ENCODE measurements around the gene CNTN4. TPM values are rescaled to one million over a fixed set of nuclear protein-coding genes. Genes with fewer than 3 reads are reported as not detected.
A peak's percentile ranks its signal among the peaks of the same experiment; 100 is the strongest.

Gene CNTN4
- total RNA-seq, 3 donors from 2014 or later (not counting 1 experiment from before 2014, with no cell fraction given): not detected

- H3K4me3 ChIP-seq (ENCODE audit: low read length): no peak overlapping the region
- Mint-ChIP-seq H3K4me3 (no peak overlapping the region), H3K27me3 (ENCODE audit: low read depth in 2 of 2) (peaks cover 0 to 4% of the 10 kb centered on the region in 2 donors), H3K9me3 (no peaks in the 10 kb centered on the region), H3K27ac (peak overlapping the region in 1 of 2 donors; percentile 31), H3K36me3 (no peaks in the 10 kb centered on the region), H3K4me1 (no peaks in the 10 kb centered on the region)
- H3K9me3 ChIP-seq (ENCODE audit: control insufficient read depth, insufficient read depth, low read length): no peaks in the 10 kb centered on the region
- no peaks in the 10 kb centered on the region for H3K36me3 ChIP-seq (ENCODE audit: control insufficient read depth, insufficient read depth, low read length)
- ATAC-seq: no peak
- H3K4me1 ChIP-seq (ENCODE audit: control insufficient read depth, insufficient read depth, low read length): no peaks in the 10 kb centered on the region
- no peak for TF ChIP-seq CTCF (IDR thresholded peaks at IDR 0.05)
- WGBS (ENCODE audit: insufficient coverage): 79% methylated on average over 5 of the region's 7 CpGs
- H3K27me3 ChIP-seq (ENCODE audit: control insufficient read depth, insufficient read depth, low read length): no peaks in the 10 kb centered on the region
- DNase-seq: no peak
- intact Hi-C loops (cut with micrococcal nuclease): no loop called here
- no peak overlapping the region for H3K27ac ChIP-seq (ENCODE audit: low read length)
Observed at GRCh38 chr3:2984005-2984830, 885.6 kb downstream of the CNTN4 start.

- no peaks in the 10 kb centered on the region for H3K4me1 ChIP-seq (ENCODE audit: control insufficient read depth, insufficient read depth, low read length)
- intact Hi-C loops (cut with micrococcal nuclease): no loop called here
- no peak for ATAC-seq
Observed at GRCh38 chr3:2984831-2985220, 886.2 kb downstream of the CNTN4 start.

GRCh38 chr3:2985479-2985878 is 886.8 kb downstream of the CNTN4 start:
- Histone ChIP-seq H3K4me3 (ENCODE audit: low read length) (no peak overlapping the region), H3K27ac (ENCODE audit: low read length) (no peak overlapping the region), H3K27me3 (ENCODE audit: control insufficient read depth, insufficient read depth, low read length) (no peaks in the 10 kb centered on the region), H3K36me3 (ENCODE audit: control insufficient read depth, insufficient read depth, low read length) (no peaks in the 10 kb centered on the region), H3K4me1 (ENCODE audit: control insufficient read depth, insufficient read depth, low read length) (no peaks in the 10 kb centered on the region), H3K9me3 (ENCODE audit: control insufficient read depth, insufficient read depth, low read length) (no peaks in the 10 kb centered on the region)
- intact Hi-C loops (cut with micrococcal nuclease): no loop called here
- no peaks in the 10 kb centered on the region for H3K9me3 Mint-ChIP-seq
- no peaks in the 10 kb centered on the region for H3K36me3 Mint-ChIP-seq
- H3K27me3 Mint-ChIP-seq (ENCODE audit: low read depth in 2 of 2): peaks cover 0 to 6% of the 10 kb centered on the region in 2 donors
- 83% methylated on average over 5 of the region's 5 CpGs for WGBS (ENCODE audit: insufficient coverage)
- no peak overlapping the region for H3K4me3 Mint-ChIP-seq
- no peak for ATAC-seq
- no peaks in the 10 kb centered on the region for H3K4me1 Mint-ChIP-seq
- H3K27ac Mint-ChIP-seq: no peak overlapping the region
- DNase-seq: no peak
- no peak for TF ChIP-seq CTCF (IDR thresholded peaks at IDR 0.05)

More at GRCh38 chr3:2984831-2985220, 886.2 kb downstream of the CNTN4 start:
- no peaks in the 10 kb centered on the region for H3K4me1 Mint-ChIP-seq
- no peak overlapping the region for H3K4me3 Mint-ChIP-seq
- H3K36me3 Mint-ChIP-seq: no peaks in the 10 kb centered on the region
- no peaks in the 10 kb centered on the region for H3K9me3 Mint-ChIP-seq
- Histone ChIP-seq H3K27me3 (ENCODE audit: control insufficient read depth, insufficient read depth, low read length) (no peaks in the 10 kb centered on the region), H3K36me3 (ENCODE audit: control insufficient read depth, insufficient read depth, low read length) (no peaks in the 10 kb centered on the region), H3K27ac (ENCODE audit: low read length) (no peak overlapping the region), H3K4me3 (ENCODE audit: low read length) (no peak overlapping the region), H3K9me3 (ENCODE audit: control insufficient read depth, insufficient read depth, low read length) (no peaks in the 10 kb centered on the region)
- DNase-seq: no peak
- no peak overlapping the region for H3K27ac Mint-ChIP-seq
- 100% methylated on average over 1 of the region's 2 CpGs for WGBS (ENCODE audit: insufficient coverage)
- no peak for TF ChIP-seq CTCF (IDR thresholded peaks at IDR 0.05)
- H3K27me3 Mint-ChIP-seq (ENCODE audit: low read depth in 2 of 2): peaks cover 0 to 6% of the 10 kb centered on the region in 2 donors
